Aortic smooth muscle cell (primary cell): ENCODE data around the gene TSPYL2. TPM values are rescaled to one million over a fixed set of nuclear protein-coding genes. Genes with fewer than 3 reads are reported as not detected.

Experiments used
- total RNA-seq: library from RNA; depleted of rRNA; stranded (reverse); fragments of >200 nt; gene quantifications from 2 replicates; pipeline ENCODE4 v1.2.3, GENCODE V29; 2014

TSPYL2 gene
- total RNA-seq = 27.0 and 35.7 TPM in 2 replicates

GRCh38 chrX:53081925-53082772 lies at the start of gene TSPYL2:
Gene TSPYL2, plus strand, starts transcription at chrX:53082367. Its CDS starts 132 bp downstream, at chrX:53082499.

GRCh38 chrX:53048169-53049126 lies 33.7 kb upstream of the TSPYL2 start, which contains the start of gene GPR173:
Gene GPR173, plus strand, starts transcription at chrX:53048789. Its CDS starts 27,833 bp downstream, at chrX:53076622.

GRCh38 chrX:53093748-53094581 lies 11.8 kb downstream of the TSPYL2 start, which contains the start of gene KANTR:
Gene KANTR, plus strand, starts transcription at chrX:53094142. Its CDS starts 30,131 bp downstream, at chrX:53124273.

Other genes starting within 250 kb of the TSPYL2 start
- gene XAGE3, start 214.3 kb upstream of the TSPYL2 start, total RNA-seq = not detected in 2 replicates
- 15.8 and 18.1 TPM in 2 replicates for gene FAM156B, start 185.0 kb upstream of the TSPYL2 start, total RNA-seq
- gene FAM156A, start 123.8 kb upstream of the TSPYL2 start, total RNA-seq = 9.3 and 10.4 TPM in 2 replicates
- 1.2 and 1.7 TPM in 2 replicates for gene GPR173, start 33.6 kb upstream of the TSPYL2 start, total RNA-seq
- gene KANTR, start 11.8 kb downstream of the TSPYL2 start, total RNA-seq = 5.5 and 7.0 TPM in 2 replicates
- gene KDM5C, start 142.8 kb downstream of the TSPYL2 start, total RNA-seq = 58.4 and 67.9 TPM in 2 replicates
- gene IQSEC2, start 199.2 kb downstream of the TSPYL2 start, total RNA-seq = 4.5 and 4.8 TPM in 2 replicates